Neural cell (in vitro differentiated cells): Measurements from ENCODE around the gene NRN1L.

ENCODE experiments used
- EZH2 ChIP-seq: fragments of 200-600, 300-800 bp; shearing (Covaris generic), sonication (generic); IDR thresholded peaks from 2 replicates; pipeline ENCODE4 v1.6.1; 2014; ENCODE audit warnings: antibody characterized with exemption, low read length, borderline replicate concordance, mild to moderate bottlenecking; ENCODE audit not compliant: insufficient read depth, poor library complexity, severe bottlenecking
- POLR2AphosphoS5 ChIP-seq: IDR thresholded peaks from 2 replicates; pipeline ENCODE4 v1.6.1; 2012
- SMC3 ChIP-seq: fragments of 450-650 bp; conservative IDR thresholded peaks from 2 replicates; pipeline ENCODE4 v1.6.1; 2014; ENCODE audit warnings: antibody characterized with exemption, mild to moderate bottlenecking, moderate library complexity; ENCODE audit not compliant: poor library complexity
- TF ChIP-seq, protein P1 (sequence below): fragments of 450-650 bp; IDR thresholded peaks from 2 replicates; pipeline ENCODE4 v1.5.1; 2014; ENCODE audit warnings: antibody characterized with exemption, mild to moderate bottlenecking, moderate library complexity; ENCODE audit not compliant: poor library complexity, severe bottlenecking

DNA sequence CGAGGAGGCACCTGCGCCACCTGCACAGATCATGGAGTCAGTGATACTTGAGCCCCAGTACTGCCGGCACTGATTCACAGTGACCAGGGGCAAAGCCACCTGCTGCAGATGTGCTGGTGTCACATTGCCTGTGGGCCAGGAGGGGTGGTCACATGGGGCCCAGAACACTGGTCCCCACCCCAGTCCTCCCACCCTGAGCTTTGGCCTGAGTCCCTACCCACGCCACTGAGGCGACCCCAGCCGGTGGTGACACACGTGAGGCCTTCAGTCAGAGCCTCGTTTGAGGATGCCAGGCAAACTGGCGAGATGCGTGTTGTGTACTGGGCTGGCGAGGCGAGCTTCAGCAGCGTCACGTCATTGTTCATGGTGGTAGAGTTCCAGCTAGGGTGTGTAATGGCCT is 45.5 kb downstream of the NRN1L start:
- TF ChIP-seq, protein P1, sequence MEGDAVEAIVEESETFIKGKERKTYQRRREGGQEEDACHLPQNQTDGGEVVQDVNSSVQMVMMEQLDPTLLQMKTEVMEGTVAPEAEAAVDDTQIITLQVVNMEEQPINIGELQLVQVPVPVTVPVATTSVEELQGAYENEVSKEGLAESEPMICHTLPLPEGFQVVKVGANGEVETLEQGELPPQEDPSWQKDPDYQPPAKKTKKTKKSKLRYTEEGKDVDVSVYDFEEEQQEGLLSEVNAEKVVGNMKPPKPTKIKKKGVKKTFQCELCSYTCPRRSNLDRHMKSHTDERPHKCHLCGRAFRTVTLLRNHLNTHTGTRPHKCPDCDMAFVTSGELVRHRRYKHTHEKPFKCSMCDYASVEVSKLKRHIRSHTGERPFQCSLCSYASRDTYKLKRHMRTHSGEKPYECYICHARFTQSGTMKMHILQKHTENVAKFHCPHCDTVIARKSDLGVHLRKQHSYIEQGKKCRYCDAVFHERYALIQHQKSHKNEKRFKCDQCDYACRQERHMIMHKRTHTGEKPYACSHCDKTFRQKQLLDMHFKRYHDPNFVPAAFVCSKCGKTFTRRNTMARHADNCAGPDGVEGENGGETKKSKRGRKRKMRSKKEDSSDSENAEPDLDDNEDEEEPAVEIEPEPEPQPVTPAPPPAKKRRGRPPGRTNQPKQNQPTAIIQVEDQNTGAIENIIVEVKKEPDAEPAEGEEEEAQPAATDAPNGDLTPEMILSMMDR: no peak
- TF ChIP-seq EZH2: no peak
- no peak for TF ChIP-seq POLR2AphosphoS5
- no peak for TF ChIP-seq SMC3
